ENCODE measurements around the gene BPHL. TPM values are rescaled to one million over a fixed set of nuclear protein-coding genes. Genes with fewer than 3 reads are reported as not detected.
"Not testable (repeated sequence)": the region's sequence is repeated elsewhere in the genome, so short reads cannot be mapped to it uniquely, and the experiment has no call there.

The BPHL gene
- total and polyA plus RNA-seq, 3 donors from 2014 or later = 14.3 to 16.8 (median 16.8) TPM

DNA sequence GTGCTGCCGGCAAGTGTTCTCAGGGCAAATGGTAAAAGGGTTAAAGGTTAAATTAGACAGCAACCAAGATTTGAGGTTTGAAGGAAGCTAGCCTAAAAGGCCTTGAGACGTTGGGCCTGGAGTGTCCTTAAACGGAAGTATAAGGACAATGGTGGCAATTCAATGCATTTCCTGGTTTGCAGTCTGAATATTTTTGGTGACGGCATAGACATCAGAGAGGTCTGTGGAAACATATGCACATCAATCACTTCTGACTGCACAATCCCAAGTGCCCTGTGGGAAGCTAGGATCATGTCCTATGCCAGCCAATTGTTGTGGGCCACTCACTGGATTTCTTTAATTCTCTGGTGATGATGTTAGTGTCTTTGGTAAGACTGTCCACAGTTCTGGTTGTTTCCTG lies 64.6 kb downstream of the BPHL start:
- DNase-seq = no peak
- H3K4me1 ChIP-seq = no peaks in the 10 kb centered on the region
- 85 to 95% methylated on average over 4 of the region's 4 CpGs for WGBS, 2 donors
- H3K27ac ChIP-seq = no peak overlapping the region
- no peak overlapping the region for H3K4me3 ChIP-seq
- TF ChIP-seq POLR2A (IDR thresholded peaks at IDR 0.05) = no peak
- TF ChIP-seq, protein P1, sequence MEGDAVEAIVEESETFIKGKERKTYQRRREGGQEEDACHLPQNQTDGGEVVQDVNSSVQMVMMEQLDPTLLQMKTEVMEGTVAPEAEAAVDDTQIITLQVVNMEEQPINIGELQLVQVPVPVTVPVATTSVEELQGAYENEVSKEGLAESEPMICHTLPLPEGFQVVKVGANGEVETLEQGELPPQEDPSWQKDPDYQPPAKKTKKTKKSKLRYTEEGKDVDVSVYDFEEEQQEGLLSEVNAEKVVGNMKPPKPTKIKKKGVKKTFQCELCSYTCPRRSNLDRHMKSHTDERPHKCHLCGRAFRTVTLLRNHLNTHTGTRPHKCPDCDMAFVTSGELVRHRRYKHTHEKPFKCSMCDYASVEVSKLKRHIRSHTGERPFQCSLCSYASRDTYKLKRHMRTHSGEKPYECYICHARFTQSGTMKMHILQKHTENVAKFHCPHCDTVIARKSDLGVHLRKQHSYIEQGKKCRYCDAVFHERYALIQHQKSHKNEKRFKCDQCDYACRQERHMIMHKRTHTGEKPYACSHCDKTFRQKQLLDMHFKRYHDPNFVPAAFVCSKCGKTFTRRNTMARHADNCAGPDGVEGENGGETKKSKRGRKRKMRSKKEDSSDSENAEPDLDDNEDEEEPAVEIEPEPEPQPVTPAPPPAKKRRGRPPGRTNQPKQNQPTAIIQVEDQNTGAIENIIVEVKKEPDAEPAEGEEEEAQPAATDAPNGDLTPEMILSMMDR (IDR thresholded peaks at IDR 0.05) = no peak
- intact Hi-C loops (cut with DNase I; ENCODE audit: low total_unique reads) = no loop called here
- no peaks in the 10 kb centered on the region for H3K9me3 ChIP-seq
- no peaks in the 10 kb centered on the region for H3K27me3 ChIP-seq
- no peaks in the 10 kb centered on the region for H3K36me3 ChIP-seq (ENCODE audit: low read depth, missing control alignments)

DNA sequence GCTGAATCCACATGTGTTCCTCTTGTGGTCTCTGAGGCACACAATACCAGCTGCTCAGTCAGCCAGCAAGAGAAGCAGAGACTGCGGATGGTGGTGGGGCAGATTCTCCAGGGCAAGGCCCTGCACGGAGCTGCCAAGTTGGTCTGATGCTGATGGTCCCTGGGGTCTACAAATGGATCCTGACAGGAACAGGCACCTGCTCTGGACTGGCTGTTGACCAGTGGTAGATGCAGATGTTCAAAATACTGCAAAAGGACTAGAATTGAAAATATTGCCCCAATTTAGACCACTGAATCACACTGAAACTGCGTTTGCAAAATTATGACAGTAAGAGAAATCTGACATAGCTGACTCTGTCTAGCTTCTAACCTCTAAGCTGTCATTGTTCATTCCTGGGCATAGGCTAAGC lies 68.5 kb downstream of the BPHL start:
- no peak overlapping the region for H3K4me3 ChIP-seq
- WGBS, 2 donors = 93 to 95% methylated on average over 3 of the region's 3 CpGs
- no peak for DNase-seq
- no peaks in the 10 kb centered on the region for H3K4me1 ChIP-seq
- H3K27ac ChIP-seq = no peak overlapping the region
- intact Hi-C loops (cut with DNase I; ENCODE audit: low total_unique reads) = no loop called here
- no peak for TF ChIP-seq POLR2A (IDR thresholded peaks at IDR 0.05)
- H3K36me3 ChIP-seq (ENCODE audit: low read depth, missing control alignments) = no peaks in the 10 kb centered on the region
- no peaks in the 10 kb centered on the region for H3K9me3 ChIP-seq
- no peaks in the 10 kb centered on the region for H3K27me3 ChIP-seq

GRCh38 chr6:3188262-3188661 lies 69.8 kb downstream of the BPHL start:
- WGBS, 2 donors = 85% methylated on average over 7 of the region's 7 CpGs
- TF ChIP-seq POLR2A (IDR thresholded peaks at IDR 0.05) = no peak
- TF ChIP-seq, protein P1 (IDR thresholded peaks at IDR 0.05) = no peak
- Histone ChIP-seq H3K4me1 (no peaks in the 10 kb centered on the region), H3K27ac (no peak overlapping the region), H3K4me3 (no peak overlapping the region), H3K9me3 (no peaks in the 10 kb centered on the region), H3K27me3 (no peaks in the 10 kb centered on the region), H3K36me3 (ENCODE audit: low read depth, missing control alignments) (no peaks in the 10 kb centered on the region)
- intact Hi-C loops (cut with DNase I; ENCODE audit: low total_unique reads) = no loop called here
- DNase-seq = no peak

DNA sequence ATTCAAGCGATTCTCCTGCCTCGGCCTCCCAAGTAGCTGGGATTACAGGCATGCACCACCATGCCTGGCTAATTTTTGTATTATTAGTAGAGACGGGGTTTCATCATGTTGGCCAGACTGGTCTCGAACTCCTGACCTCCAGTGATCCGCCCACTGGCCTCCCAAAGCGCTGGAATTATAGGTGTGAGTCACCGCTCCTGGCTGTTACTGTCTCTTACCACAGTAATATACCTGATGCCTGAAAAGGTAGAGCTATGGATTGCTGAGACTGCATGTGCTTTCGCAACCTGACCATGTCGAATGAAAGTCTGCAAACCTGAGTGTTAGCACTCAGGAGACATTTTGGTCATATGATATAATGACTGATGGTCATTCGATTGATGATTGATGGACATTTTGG lies 70.7 kb downstream of the BPHL start:
- WGBS, 2 donors = 90 to 93% methylated on average over 10 of the region's 10 CpGs
- H3K4me3 ChIP-seq; H3K36me3 ChIP-seq (ENCODE audit: low read depth, missing control alignments); DNase-seq; H3K27me3 ChIP-seq; H3K27ac ChIP-seq; H3K4me1 ChIP-seq; H3K9me3 ChIP-seq; intact Hi-C loops (cut with DNase I; ENCODE audit: low total_unique reads): not testable (repeated sequence)

GRCh38 chr6:3190056-3190455 lies 71.5 kb downstream of the BPHL start:
- Histone ChIP-seq H3K4me3 (no peak overlapping the region), H3K4me1 (no peaks in the 10 kb centered on the region), H3K9me3 (no peaks in the 10 kb centered on the region), H3K27me3 (no peaks in the 10 kb centered on the region), H3K27ac (no peak overlapping the region), H3K36me3 (ENCODE audit: low read depth, missing control alignments) (no peaks in the 10 kb centered on the region)
- WGBS, 2 donors = 65 to 82% methylated on average over 2 to 4 of the region's 4 CpGs
- DNase-seq = no peak
- intact Hi-C loops (cut with DNase I; ENCODE audit: low total_unique reads) = no loop called here
- no peak for TF ChIP-seq POLR2A (IDR thresholded peaks at IDR 0.05)
- TF ChIP-seq, protein P1 (IDR thresholded peaks at IDR 0.05) = no peak

DNA sequence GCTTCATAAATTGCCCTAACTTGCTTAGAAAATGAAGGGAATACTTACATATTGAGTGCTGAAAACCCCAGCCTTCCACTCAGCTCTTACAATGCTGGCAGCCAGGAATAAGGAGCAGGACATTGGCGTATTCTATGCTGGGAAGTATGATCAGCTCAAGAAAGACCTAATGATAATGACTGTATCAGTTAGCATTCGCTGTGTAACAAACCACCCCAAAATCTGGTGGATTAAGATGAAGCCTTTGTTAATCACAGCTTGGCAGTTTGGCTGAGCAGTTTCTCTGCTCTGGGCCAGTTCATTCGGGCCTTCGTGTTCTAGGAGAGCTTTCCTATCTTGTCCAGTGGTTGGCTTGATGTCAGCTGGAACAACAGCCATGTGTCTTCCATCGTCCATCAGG lies 72.3 kb downstream of the BPHL start:
- no peak for DNase-seq
- H3K27ac ChIP-seq = no peak overlapping the region
- H3K27me3 ChIP-seq = no peaks in the 10 kb centered on the region
- intact Hi-C loops (cut with DNase I; ENCODE audit: low total_unique reads) = no loop called here
- H3K4me1 ChIP-seq = no peaks in the 10 kb centered on the region
- no peaks in the 10 kb centered on the region for H3K36me3 ChIP-seq (ENCODE audit: low read depth, missing control alignments)
- TF ChIP-seq POLR2A (IDR thresholded peaks at IDR 0.05) = no peak
- TF ChIP-seq, protein P1 (IDR thresholded peaks at IDR 0.05) = no peak
- WGBS, 2 donors = 80 to 88% methylated on average over 5 of the region's 5 CpGs
- H3K9me3 ChIP-seq = no peaks in the 10 kb centered on the region
- no peak overlapping the region for H3K4me3 ChIP-seq

All from testis (tissue), 3 donors.